Activated naive CD8-positive, alpha-beta T cell (primary cell): ENCODE results near the gene MAML3.
A peak's percentile ranks its signal among the peaks of the same experiment; 100 is the strongest.

Source experiments
- H3K27ac Mint-ChIP-seq: one replicate; pipeline ENCODE4 v1.8.0; 2021; ENCODE audit warnings: mixed read lengths
- H3K27me3 Mint-ChIP-seq: one replicate; pipeline ENCODE4 v1.8.0; 2021; ENCODE audit warnings: mixed read lengths
- H3K36me3 Mint-ChIP-seq: one replicate; pipeline ENCODE4 v1.8.0; 2021; ENCODE audit warnings: mixed read lengths
- H3K4me1 Mint-ChIP-seq: one replicate; pipeline ENCODE4 v1.8.0; 2021; ENCODE audit warnings: low read depth, mixed read lengths
- H3K4me3 Mint-ChIP-seq: one replicate; pipeline ENCODE4 v1.8.0; 2021; ENCODE audit warnings: mild to moderate bottlenecking, mixed read lengths
- H3K9me3 Mint-ChIP-seq: one replicate; pipeline ENCODE4 v1.8.0; 2021; ENCODE audit warnings: low read depth, mixed read lengths

MAML3 gene

GRCh38 chr4:139876337-139876941 lies 277.5 kb downstream of the MAML3 start:
- H3K36me3 Mint-ChIP-seq, result peaks cover 16% of the 10 kb centered on the region
- H3K9me3 Mint-ChIP-seq, result no peaks in the 10 kb centered on the region
- no peak overlapping the region for H3K27ac Mint-ChIP-seq
- no peaks in the 10 kb centered on the region for H3K27me3 Mint-ChIP-seq
- H3K4me1 Mint-ChIP-seq, result peaks cover 3% of the 10 kb centered on the region
- no peak overlapping the region for H3K4me3 Mint-ChIP-seq

GRCh38 chr4:139875411-139875825 lies 278.6 kb downstream of the MAML3 start:
- Mint-ChIP-seq H3K36me3 (peaks cover 13% of the 10 kb centered on the region), H3K27ac (no peak overlapping the region), H3K27me3 (no peaks in the 10 kb centered on the region), H3K4me3 (no peak overlapping the region), H3K9me3 (no peaks in the 10 kb centered on the region), H3K4me1 (peaks cover 3% of the 10 kb centered on the region)

GRCh38 chr4:139873111-139873860 lies 280.7 kb downstream of the MAML3 start:
- Mint-ChIP-seq H3K4me1 (peaks cover 3% of the 10 kb centered on the region), H3K4me3 (no peak overlapping the region), H3K9me3 (no peaks in the 10 kb centered on the region), H3K27ac (no peak overlapping the region), H3K36me3 (peaks cover 13% of the 10 kb centered on the region), H3K27me3 (no peaks in the 10 kb centered on the region)

GRCh38 chr4:139872274-139872673 lies 281.7 kb downstream of the MAML3 start:
- no peak overlapping the region for H3K4me3 Mint-ChIP-seq
- H3K36me3 Mint-ChIP-seq, result peaks cover 13% of the 10 kb centered on the region
- H3K9me3 Mint-ChIP-seq, result no peaks in the 10 kb centered on the region
- H3K27me3 Mint-ChIP-seq, result no peaks in the 10 kb centered on the region
- H3K27ac Mint-ChIP-seq, result no peak overlapping the region
- H3K4me1 Mint-ChIP-seq, result peaks cover 3% of the 10 kb centered on the region

GRCh38 chr4:139869810-139870209 lies 284.2 kb downstream of the MAML3 start:
- Mint-ChIP-seq H3K4me3 (no peak overlapping the region), H3K27ac (no peak overlapping the region), H3K36me3 (peaks cover 11% of the 10 kb centered on the region), H3K27me3 (no peaks in the 10 kb centered on the region), H3K4me1 (peaks cover 3% of the 10 kb centered on the region), H3K9me3 (no peaks in the 10 kb centered on the region)

- H3K4me1 Mint-ChIP-seq, result no peaks in the 10 kb centered on the region
- no peaks in the 10 kb centered on the region for H3K9me3 Mint-ChIP-seq
- no peak overlapping the region for H3K27ac Mint-ChIP-seq
- H3K4me3 Mint-ChIP-seq, result no peak overlapping the region
- H3K36me3 Mint-ChIP-seq, result peaks cover 3% of the 10 kb centered on the region
- H3K27me3 Mint-ChIP-seq, result no peaks in the 10 kb centered on the region
Measured at GRCh38 chr4:139866276-139866962, 287.6 kb downstream of the MAML3 start.

GRCh38 chr4:139865537-139865936 lies 288.4 kb downstream of the MAML3 start:
- Mint-ChIP-seq H3K36me3 (peaks cover 3% of the 10 kb centered on the region), H3K4me1 (no peaks in the 10 kb centered on the region), H3K9me3 (no peaks in the 10 kb centered on the region), H3K27me3 (no peaks in the 10 kb centered on the region), H3K27ac (no peak overlapping the region), H3K4me3 (no peak overlapping the region)

- Mint-ChIP-seq H3K4me3 (no peak overlapping the region), H3K27me3 (no peaks in the 10 kb centered on the region), H3K36me3 (peaks cover 5% of the 10 kb centered on the region), H3K9me3 (no peaks in the 10 kb centered on the region), H3K4me1 (peaks cover 2% of the 10 kb centered on the region), H3K27ac (no peak overlapping the region)
Measured at GRCh38 chr4:139863531-139863930, 290.5 kb downstream of the MAML3 start.

GRCh38 chr4:139861471-139861870 lies 292.5 kb downstream of the MAML3 start:
- Mint-ChIP-seq H3K27ac (no peak overlapping the region), H3K27me3 (no peaks in the 10 kb centered on the region), H3K36me3 (peaks cover 5% of the 10 kb centered on the region), H3K4me1 (peaks cover 21% of the 10 kb centered on the region), H3K4me3 (no peak overlapping the region), H3K9me3 (no peaks in the 10 kb centered on the region)

- Mint-ChIP-seq H3K27ac (no peak overlapping the region), H3K27me3 (no peaks in the 10 kb centered on the region), H3K4me1 (peaks cover 26% of the 10 kb centered on the region), H3K36me3 (peaks cover 5% of the 10 kb centered on the region), H3K9me3 (no peaks in the 10 kb centered on the region), H3K4me3 (no peak overlapping the region)
Measured at GRCh38 chr4:139860435-139861024, 293.5 kb downstream of the MAML3 start.

- H3K9me3 Mint-ChIP-seq, result no peaks in the 10 kb centered on the region
- no peak overlapping the region for H3K27ac Mint-ChIP-seq
- no peaks in the 10 kb centered on the region for H3K27me3 Mint-ChIP-seq
- H3K36me3 Mint-ChIP-seq, result peaks cover 7% of the 10 kb centered on the region
- H3K4me1 Mint-ChIP-seq, result peaks cover 26% of the 10 kb centered on the region
- H3K4me3 Mint-ChIP-seq, result no peak overlapping the region
Measured at GRCh38 chr4:139859876-139860275, 294.1 kb downstream of the MAML3 start.

- H3K4me1 Mint-ChIP-seq, result peaks cover 26% of the 10 kb centered on the region
- H3K36me3 Mint-ChIP-seq, result peaks cover 7% of the 10 kb centered on the region
- no peak overlapping the region for H3K4me3 Mint-ChIP-seq
- peak overlapping the region; percentile 5 for H3K27ac Mint-ChIP-seq
- H3K9me3 Mint-ChIP-seq, result no peaks in the 10 kb centered on the region
- no peaks in the 10 kb centered on the region for H3K27me3 Mint-ChIP-seq
Measured at GRCh38 chr4:139858436-139859205, 295.4 kb downstream of the MAML3 start.

- H3K36me3 Mint-ChIP-seq, result peaks cover 7% of the 10 kb centered on the region
- no peak overlapping the region for H3K4me3 Mint-ChIP-seq
- H3K27me3 Mint-ChIP-seq, result no peaks in the 10 kb centered on the region
- H3K27ac Mint-ChIP-seq, result peak overlapping the region; percentile 5
- no peaks in the 10 kb centered on the region for H3K9me3 Mint-ChIP-seq
- H3K4me1 Mint-ChIP-seq, result peaks cover 26% of the 10 kb centered on the region
Measured at GRCh38 chr4:139857977-139858376, 296.0 kb downstream of the MAML3 start.

GRCh38 chr4:139857021-139857420 lies 297.0 kb downstream of the MAML3 start:
- Mint-ChIP-seq H3K27ac (no peak overlapping the region), H3K36me3 (peaks cover 5% of the 10 kb centered on the region), H3K4me3 (no peak overlapping the region), H3K27me3 (no peaks in the 10 kb centered on the region), H3K9me3 (no peaks in the 10 kb centered on the region), H3K4me1 (peaks cover 26% of the 10 kb centered on the region)
